ENCODE measurements around the gene SHC3.

SHC3 gene

DNA sequence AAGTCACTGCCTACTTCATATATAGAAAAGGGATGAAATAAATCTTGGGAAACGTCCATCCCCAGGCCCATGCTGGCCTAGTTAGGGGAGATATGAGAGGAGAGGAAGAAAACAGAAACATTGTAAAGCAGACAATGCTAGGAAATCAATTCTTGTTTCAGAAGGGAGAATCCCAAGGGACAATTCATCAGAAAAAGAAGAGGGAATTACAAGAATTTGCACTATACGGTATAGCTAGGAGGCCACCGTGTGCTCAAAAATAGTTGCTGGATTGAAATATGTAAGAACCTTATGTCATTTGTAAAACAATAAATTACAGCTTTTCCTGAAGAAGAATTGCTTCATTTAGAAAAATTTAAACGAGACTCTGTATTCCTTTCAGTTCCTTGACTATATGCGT, 8.3 kb upstream of the SHC3 start:
- in situ Hi-C loops (cut with MboI; ENCODE audit: low sequenced_read_pairs), result no loop called here

DNA sequence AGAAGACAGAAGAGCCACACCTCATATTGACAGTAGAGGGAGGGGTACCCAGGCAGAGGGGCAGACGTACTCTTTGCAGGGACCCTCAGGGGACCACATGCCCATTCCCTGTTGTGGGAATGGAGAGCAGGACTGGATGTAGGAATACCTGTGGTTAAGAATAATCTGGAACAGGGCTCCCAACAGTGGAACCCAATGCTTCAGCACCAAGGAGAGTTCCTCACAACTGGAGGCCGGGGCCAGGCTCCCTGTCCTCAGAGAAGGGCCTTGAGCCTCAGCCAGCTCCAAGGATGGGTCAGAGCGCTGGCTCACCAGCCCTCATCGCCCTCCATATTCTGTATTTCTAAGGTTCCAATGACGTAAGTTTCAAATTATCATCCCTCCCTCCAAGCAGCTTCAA, 7.4 kb upstream of the SHC3 start:
- in situ Hi-C loops (cut with MboI; ENCODE audit: low sequenced_read_pairs), result no loop called here

DNA sequence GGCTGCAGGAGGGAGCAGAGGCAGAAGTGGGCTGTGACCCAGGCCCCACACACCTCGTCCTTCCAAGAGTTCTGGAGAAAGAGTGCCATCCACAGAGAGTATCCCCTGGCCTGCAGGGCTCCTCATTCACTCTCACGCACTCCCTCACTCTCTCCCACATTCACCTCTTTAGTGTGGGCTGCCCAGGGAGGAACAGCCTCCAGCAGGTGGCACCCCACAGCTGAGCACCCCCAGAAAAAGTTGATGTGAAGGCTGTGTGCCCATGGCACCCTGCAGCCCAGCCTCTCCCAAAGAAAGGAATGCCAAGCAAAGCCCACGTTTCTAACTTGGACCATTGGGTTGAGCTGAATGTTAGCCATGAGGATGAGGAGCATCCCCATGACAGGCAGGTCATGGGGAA, 4.5 kb upstream of the SHC3 start:
- in situ Hi-C loops (cut with MboI; ENCODE audit: low sequenced_read_pairs), result no loop called here

DNA sequence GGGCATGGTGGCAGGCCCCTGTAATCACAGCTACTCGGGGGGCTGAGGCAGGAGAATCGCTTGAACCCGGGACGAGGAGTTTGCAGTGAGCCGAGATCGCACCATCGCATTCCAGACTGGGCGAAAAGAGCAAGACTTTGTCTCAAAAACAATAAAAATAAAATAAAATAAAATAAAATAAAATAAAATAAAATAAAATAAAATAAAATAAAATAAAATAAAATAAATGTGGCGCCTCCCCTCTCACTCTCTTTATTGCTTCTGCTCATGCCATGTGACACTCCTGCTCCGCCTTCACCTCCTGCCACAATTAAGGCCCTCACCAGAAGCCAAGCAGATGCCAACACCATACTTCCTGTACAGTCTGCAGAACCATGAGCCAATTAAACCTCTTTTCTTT, 3.8 kb upstream of the SHC3 start:
- in situ Hi-C loops (cut with MboI; ENCODE audit: low sequenced_read_pairs), result no loop called here

GRCh38 chr9:89179895-89180734, 1.5 kb upstream of the SHC3 start:
- in situ Hi-C loops (cut with MboI; ENCODE audit: low sequenced_read_pairs), result no loop called here

- in situ Hi-C loops (cut with MboI; ENCODE audit: low sequenced_read_pairs), result no loop called here
Measured at GRCh38 chr9:89179540-89179894, 899 bp upstream of the SHC3 start.

DNA sequence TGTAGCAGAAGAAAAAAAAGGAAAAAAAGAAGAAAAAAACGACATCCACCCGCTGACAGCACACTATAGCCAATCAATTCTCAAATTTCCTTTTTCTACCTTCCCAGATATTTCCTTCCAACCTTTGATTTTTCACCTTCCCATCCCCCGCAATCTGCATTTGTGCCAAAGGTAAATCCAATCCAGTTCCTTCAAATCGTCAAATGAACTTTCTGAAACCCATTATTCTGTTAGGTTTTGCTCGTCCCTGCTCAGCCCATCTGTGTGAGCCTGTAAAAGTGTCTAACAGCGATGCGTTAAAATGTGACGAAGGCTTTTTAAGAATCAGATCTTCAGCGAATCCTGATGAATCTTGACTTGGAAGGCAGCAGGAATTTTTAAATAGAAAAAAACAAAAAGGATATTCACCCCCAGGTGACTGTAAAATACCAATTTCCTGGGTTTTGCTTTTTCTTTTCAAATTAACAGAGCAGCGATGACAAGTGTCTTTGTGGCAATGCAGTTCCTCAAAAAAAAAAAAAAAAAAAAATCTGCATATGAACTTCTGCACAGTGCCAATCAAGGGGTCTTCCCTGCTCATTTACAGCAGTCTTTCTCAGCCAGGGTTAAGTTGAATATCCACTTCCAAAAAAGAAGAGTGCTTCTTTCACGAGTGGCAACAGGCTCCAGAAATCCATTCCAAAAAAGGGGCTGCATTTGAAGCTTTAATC, 367 bp upstream of the SHC3 start:
- in situ Hi-C loops (cut with MboI; ENCODE audit: low sequenced_read_pairs), result no loop called here

- in situ Hi-C loops (cut with MboI; ENCODE audit: low sequenced_read_pairs), result no loop called here
Measured at GRCh38 chr9:89177012-89177943, 1.3 kb downstream of the SHC3 start.

DNA sequence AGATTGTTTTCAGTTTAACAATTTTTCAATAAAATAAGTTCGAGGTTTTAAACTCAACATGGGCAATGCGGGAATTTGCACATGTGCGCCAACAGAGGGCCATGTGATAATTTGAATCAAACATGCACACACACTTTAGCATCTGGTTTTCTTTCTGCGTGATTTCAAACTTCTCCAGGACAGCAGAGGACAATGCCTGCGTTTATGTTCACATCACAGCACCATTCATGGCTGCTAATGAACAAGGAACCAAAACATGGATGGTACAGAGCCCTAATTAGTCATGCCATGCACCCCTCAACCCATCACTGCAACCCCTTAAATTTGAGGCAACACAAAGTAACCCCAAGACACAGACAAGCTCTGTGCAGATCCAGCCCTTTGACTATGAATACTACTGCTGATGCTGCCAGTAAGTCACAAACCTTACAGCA, 2.8 kb downstream of the SHC3 start:
- in situ Hi-C loops (cut with MboI; ENCODE audit: low sequenced_read_pairs), result no loop called here

DNA sequence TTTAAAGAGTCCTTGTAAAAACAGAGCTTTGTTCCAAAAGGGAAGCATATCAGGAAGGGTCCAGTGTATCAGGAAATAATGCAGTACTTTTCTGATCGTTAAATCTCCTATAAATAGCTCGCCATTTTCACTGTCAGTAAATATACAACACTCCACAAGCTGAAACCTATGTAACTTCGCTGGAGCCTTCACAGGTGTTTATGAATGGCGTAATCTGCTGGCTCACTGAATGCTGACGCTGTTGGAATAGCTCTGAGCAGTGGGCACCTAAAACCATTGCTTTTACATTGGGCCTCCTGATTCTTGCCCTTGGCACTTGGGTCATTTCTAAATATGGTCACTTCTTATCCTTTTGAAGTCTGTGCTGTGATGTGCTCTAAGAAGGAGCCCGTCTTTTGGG, 4.3 kb downstream of the SHC3 start:
- in situ Hi-C loops (cut with MboI; ENCODE audit: low sequenced_read_pairs), result no loop called here

DNA sequence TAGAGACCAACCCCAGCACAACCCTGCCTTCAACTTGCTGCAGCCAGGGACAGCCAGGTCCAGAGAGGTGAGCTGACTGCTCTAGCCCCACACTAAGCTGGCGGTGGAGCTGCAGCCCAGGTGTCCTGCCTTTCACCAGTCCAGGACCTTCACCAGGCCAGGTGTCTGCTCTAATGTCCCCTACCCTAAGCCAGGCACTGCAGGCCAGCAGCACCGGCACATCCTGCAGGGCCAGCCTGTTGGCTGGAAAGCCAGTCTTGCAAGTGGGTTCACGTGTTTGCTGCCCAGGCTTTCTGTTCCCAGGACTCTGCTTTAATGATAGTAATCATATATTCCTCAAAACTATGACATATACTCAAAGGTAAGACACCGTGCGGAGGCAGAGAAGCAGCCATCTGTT, 5.5 kb downstream of the SHC3 start:
- in situ Hi-C loops (cut with MboI; ENCODE audit: low sequenced_read_pairs), result no loop called here

GRCh38 chr9:89172398-89172797, 6.2 kb downstream of the SHC3 start:
- in situ Hi-C loops (cut with MboI; ENCODE audit: low sequenced_read_pairs), result no loop called here

GRCh38 chr9:89171693-89172092, 6.9 kb downstream of the SHC3 start:
- in situ Hi-C loops (cut with MboI; ENCODE audit: low sequenced_read_pairs), result no loop called here

DNA sequence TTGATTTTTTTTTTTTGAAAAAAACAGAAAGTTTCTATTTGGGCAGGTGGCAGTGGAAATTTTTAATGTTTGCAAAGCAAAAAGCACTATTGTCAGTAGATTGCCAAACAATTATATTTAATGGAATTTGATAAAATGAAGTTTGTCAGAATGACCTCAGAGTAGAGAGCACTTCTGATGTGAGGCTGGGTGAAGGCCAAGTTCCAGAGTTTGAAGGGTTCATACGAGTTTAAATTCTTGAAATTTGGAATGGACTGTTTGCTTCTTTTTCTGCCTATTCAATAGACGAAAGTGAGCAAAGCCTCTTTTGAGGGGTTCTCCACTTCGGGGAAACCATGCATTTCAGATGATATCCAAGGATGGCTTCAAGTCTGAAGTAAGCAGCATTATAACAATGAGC, 7.4 kb downstream of the SHC3 start:
- in situ Hi-C loops (cut with MboI; ENCODE audit: low sequenced_read_pairs), result no loop called here

DNA sequence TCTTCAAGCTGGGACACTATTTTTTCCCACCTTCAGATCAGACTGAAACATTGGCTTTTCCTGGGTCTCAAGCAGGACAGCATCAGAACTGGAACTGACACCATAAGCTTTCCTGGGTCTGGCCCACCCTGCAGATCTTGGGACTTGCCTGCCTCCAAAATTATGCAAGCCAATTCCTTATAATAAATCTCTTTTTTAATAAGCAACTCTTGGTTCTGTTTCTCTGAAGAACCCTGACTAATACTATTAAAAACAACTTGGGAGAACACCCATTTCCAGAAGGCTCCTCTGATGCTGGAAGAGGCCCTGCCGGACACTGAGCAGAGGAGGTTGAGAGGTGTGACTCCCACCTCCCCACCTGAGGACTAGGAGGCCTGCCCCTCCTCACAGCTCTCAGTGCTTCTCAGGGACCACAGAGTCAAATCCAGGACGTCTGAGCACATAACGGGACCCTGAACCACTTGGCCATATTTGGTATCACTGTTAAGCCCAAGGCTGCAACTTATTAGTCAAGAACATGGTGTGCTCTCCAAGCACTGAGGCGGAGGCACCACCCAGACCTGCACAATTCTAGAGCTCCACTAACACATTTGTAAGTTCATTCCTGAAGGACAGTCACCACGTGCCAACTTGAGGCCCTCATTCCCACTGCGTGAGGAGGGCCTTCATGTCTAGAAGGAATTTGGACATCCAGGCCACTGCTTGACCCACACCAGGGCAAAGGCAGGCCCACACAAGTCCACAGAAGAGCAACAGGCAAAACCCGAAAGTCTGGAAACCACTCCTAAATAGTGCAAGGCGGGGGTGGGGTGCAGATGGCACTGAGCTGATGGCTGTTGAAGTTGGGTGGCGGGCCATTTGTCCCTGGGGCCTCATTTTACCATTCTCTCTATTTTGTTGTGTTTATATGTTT, 9.5 kb downstream of the SHC3 start:
- in situ Hi-C loops (cut with MboI; ENCODE audit: low sequenced_read_pairs), result no loop called here

DNA sequence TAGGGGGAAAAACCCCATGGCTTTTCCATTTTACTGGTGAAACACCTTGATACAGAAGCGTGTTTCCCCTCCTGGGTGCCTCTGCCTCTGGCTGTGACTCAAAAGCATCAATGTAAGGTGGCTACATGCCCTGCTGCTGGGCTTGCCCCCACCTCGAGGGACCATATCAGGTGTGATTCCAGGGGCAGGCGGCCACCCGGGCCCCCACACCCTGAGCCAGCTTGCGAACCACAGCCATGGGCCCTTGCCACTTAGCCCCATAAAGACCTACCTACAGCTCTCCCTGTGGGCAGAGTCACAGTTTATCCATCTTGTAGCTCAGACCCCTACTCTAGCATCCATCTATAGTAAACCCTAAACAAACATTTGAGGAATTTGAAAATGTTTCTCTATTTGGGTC, 10.8 kb downstream of the SHC3 start:
- in situ Hi-C loops (cut with MboI; ENCODE audit: low sequenced_read_pairs), result no loop called here

DNA sequence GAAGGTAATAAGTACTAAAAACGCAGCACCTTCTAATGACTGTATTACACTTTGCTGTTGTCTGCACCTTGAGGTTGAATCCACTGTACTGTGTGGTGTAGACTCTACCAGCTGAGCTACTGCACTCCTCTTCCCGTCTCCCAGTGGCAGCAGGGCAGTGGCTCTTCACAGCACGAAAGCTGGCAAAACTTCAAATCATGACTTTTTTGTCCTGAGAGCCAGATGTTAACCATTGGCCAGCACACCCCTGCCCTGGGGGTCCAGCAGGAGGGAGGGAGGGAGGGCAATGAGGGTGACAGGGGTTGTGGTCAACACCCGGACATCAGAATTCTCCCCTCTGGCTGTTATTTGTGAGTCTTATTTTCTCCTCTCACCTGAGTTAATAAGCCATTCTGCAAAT, 11.8 kb downstream of the SHC3 start:
- in situ Hi-C loops (cut with MboI; ENCODE audit: low sequenced_read_pairs), result no loop called here

DNA sequence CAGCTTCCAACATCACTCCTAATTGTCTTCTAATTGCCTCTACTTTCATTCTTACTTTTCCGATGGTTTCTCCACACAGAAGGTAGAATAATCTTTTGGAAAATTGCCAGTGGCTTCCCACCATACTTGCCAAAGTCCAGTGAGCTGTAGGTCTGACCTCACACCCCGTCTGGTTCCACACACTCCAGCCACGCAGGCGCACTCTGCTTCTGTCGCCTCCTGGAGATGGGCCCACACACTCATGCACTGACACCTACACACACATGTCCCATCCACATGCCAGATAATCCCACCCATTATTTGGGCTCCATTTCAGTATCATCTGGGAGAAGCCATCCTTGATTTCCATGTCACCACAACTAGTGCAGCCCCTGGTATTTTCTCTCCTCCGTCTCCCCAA, 12.7 kb downstream of the SHC3 start:
- in situ Hi-C loops (cut with MboI; ENCODE audit: low sequenced_read_pairs), result no loop called here

DNA sequence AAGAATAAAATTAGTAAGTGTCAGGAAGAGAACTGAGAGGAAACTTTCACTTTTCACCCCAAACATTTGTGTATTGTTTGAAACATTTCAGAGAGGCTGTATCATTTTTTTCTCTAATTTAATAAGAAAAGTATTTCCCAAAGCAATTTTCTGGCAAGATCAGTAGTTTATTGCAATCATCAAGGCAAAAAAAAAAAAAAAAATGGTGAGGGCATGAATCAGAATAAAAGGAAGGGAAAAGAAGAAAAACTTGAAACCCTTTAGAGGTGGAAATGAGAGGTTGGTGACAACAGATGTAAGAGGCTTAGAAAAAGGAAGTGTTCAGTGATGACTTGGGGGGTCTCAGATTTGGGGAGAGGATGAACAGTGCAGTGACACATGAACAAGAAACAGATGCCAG, 13.3 kb downstream of the SHC3 start:
- in situ Hi-C loops (cut with MboI; ENCODE audit: low sequenced_read_pairs), result no loop called here

- in situ Hi-C loops (cut with MboI; ENCODE audit: low sequenced_read_pairs), result no loop called here
Measured at GRCh38 chr9:89161221-89161620, 17.4 kb downstream of the SHC3 start.
